HFF-Myc (cell line): ENCODE results near the gene FANCC.
A peak's percentile ranks its signal among the peaks of the same experiment; 100 is the strongest.

ENCODE experiments used
- DNase-seq: peaks from one replicate; pipeline ENCODE4 v3.0.0-alpha.2; 2011; ENCODE audit warnings: low read depth; ENCODE audit errors: extremely low read depth
- H3K4me3 ChIP-seq: replicated peaks from 2 replicates; pipeline ENCODE4 v1.5.1; 2011; ENCODE audit warnings: low read depth, mild to moderate bottlenecking, control low read depth, low read length
- CTCF ChIP-seq: IDR thresholded peaks from 2 replicates; pipeline ENCODE4 v1.5.1; 2012; ENCODE audit warnings: mild to moderate bottlenecking, low read depth, low read length, control low read depth; ENCODE audit errors: missing control alignments

The FANCC gene

GRCh38 chr9:95073918-95074317, 243.6 kb downstream of the FANCC start:
- H3K4me3 ChIP-seq, result no peak overlapping the region
- no peak for TF ChIP-seq CTCF
- DNase-seq, result no peak

GRCh38 chr9:95073042-95073607, 244.4 kb downstream of the FANCC start:
- no peak for DNase-seq

GRCh38 chr9:95071925-95072324, 245.6 kb downstream of the FANCC start:
- TF ChIP-seq CTCF, result no peak
- DNase-seq, result no peak

More at GRCh38 chr9:95073042-95073607, 244.4 kb downstream of the FANCC start:
- no peak overlapping the region for H3K4me3 ChIP-seq
- peak; percentile 34 for TF ChIP-seq CTCF

GRCh38 chr9:95071450-95071849, 246.1 kb downstream of the FANCC start:
- H3K4me3 ChIP-seq, result no peak overlapping the region
- DNase-seq, result no peak
- TF ChIP-seq CTCF, result no peak

More at GRCh38 chr9:95071925-95072324, 245.6 kb downstream of the FANCC start:
- no peak overlapping the region for H3K4me3 ChIP-seq

GRCh38 chr9:95070549-95071021, 246.9 kb downstream of the FANCC start:
- no peak for TF ChIP-seq CTCF
- DNase-seq, result no peak
- no peak overlapping the region for H3K4me3 ChIP-seq

- H3K4me3 ChIP-seq, result no peak overlapping the region
- TF ChIP-seq CTCF, result no peak
- no peak for DNase-seq
Observed at GRCh38 chr9:95067897-95068296, 249.6 kb downstream of the FANCC start.

- no peak for TF ChIP-seq CTCF
- H3K4me3 ChIP-seq, result no peak overlapping the region
- no peak for DNase-seq
Observed at GRCh38 chr9:95067057-95067456, 250.5 kb downstream of the FANCC start.
